Measurements from ENCODE around the gene IL31RA.

GRCh38 chr5:55885359-55885758 lies 34.2 kb downstream of the IL31RA start:
- no peak for TF ChIP-seq CTCF (IDR thresholded peaks at IDR 0.05; ENCODE audit: low read depth, low read length)
- TF ChIP-seq EZH2phosphoT487 (IDR thresholded peaks at IDR 0.05; ENCODE audit: low read depth), result no peak

All from OCI-LY3 (cell line).